Cerebellar nuclear complex (tissue), 1 donor: ENCODE results near the gene TRPM5.

Source experiments
- DNase-seq, 2 experiments: peaks; one replicate each; lab custom pipeline; 2025; lab: John Stamatoyannopoulos, UW

TRPM5 gene

DNA sequence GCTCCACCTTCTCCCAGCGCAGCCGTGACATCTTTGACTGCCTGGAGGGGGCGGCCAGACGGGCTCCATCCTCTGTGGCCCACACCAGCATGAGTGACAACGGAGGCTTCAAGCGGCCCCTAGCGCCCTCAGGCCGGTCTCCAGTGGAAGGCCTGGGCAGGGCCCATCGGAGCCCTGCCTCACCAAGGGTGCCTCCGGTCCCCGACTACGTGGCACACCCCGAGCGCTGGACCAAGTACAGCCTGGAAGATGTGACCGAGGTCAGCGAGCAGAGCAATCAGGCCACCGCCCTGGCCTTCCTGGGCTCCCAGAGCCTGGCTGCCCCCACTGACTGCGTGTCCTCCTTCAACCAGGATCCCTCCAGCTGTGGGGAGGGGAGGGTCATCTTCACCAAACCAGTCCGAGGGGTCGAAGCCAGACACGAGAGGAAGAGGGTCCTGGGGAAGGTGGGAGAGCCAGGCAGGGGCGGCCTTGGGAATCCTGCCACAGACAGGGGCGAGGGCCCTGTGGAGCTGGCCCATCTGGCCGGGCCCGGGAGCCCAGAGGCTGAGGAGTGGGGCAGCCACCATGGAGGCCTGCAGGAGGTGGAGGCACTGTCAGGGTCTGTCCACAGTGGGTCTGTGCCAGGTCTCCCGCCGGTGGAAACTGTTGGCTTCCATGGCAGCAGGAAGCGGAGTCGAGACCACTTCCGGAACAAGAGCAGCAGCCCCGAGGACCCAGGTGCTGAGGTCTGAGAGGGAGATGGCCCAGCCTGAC is 41.2 kb downstream of the TRPM5 start:
- no peak for DNase-seq

DNA sequence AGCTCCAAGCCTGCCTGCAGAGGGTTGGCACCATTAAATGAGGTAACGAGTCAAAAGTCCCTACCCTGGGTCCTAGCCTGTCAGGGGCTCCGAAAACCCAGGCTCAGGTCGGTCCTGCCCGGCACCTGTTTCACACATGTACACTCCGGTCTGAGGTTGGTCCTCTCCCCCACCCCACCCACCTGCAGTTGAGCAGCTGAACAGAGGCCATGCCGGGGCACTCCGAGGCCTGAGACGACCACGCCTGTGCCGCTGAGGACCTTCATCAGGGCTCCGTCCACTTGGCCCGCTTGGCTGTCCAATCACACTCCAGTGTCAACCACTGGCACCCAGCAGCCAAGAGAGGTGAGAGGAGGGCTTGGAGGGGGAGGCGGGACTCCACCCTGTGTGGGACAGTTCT is 42.2 kb downstream of the TRPM5 start:
- DNase-seq = no peak

DNA sequence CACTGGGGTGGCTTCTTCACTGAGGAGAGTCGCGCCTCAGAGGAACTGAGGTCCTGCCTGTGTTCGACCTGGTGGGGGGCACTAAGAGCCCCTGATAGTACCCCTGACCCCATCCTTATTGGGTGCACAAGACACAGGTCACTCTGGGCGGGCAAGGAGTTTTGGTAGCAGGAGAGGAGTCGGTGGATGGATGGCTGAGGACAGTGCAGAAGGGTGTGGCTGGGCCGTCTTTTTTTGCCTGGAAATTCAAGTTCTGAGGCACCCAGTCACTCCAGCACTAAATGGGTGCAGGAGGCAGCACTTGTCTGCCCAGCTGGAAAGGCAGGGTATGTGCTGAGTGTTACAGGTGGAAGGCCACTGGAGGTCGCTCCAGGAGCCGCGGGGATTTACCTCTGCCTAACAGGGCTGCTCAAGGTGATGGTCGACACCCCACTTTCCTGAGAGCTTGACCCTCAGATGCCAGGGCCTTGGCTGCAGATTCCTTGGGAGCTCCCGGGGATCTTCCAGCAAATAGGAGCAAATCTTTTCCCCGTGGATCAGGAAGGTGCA is 42.8 kb downstream of the TRPM5 start:
- no peak for DNase-seq

DNA sequence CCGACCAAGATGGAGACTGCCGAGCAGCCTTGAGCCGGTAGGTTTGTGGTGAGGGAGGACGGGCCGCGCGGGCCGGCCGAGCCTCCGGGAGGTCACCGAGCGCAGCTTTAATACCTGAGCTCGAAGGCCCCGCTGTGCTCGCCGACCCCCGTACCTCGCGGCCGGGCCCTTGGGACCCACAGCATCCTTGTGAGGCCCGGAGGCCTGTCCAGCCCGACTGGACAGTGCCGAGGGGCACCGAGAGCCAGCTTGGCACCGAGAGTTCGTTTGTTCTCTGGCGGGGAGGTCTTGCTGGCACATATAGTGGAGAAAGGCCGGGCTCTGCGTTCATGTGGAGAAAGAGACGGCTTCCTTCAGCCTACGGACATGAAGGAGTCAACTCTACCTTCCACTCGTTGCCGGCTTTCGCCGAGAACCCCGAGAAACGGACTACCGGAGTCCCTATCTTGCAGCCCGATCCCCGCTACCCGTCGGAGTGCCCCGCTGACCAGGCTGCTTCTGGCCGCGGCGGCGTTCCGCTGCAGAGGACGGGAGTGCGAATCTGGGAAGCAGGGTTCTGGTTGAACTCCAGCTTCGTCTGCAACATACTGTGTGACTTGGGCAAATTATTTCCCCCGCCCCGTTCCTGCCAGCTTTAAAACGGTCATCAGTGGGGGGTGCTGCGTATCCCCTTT is 43.4 kb downstream of the TRPM5 start:
- DNase-seq = no peak

DNA sequence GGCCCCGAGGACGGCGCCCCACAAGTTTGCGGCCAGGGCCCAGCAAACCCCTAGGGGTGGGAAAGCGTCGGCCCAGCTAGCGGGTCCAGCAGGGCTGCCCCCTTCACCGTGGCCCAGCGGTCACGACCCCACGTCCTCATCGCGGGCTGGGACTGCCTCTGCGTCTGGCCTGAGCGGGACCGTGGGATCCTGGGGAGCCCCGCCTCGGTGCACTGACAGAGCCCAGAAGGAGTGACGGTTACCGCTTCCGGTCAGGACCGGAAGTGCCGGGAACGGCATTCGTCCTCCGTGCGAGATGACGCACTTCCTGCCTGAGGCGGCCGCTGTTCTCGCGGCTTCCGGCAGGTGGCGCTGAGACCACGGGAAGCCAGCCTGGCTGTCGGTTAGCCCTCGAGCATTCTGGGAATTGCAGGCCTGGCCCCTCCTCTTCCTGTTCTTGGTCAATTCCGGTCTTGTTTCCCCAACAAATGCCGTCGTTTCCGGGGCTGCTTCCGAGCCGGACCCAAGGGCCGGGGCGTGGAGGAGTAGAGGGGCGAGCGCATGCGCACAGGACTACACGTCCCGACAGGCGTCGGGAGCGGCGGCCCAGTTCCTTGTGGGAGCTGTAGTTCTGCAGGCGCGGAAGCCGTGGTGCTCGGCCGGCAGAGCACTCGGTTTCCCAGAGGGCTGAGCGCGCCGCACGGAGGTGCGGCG is 44.1 kb downstream of the TRPM5 start, which contains the start of gene TSSC4:
TSSC4 (plus strand) TSS at position 682 of the 693 bp plus-strand sequence. CDS start 1,884 bp downstream, outside the sequence.
- DNase-seq = peak; percentile 90 to 97

GRCh38 chr11:2399488-2400068 is 44.7 kb downstream of the TRPM5 start:
- DNase-seq = no peak

GRCh38 chr11:2398664-2399355 is 45.5 kb downstream of the TRPM5 start:
- no peak for DNase-seq

- DNase-seq = no peak
Measured at GRCh38 chr11:2397005-2397404, 47.3 kb downstream of the TRPM5 start.

DNA sequence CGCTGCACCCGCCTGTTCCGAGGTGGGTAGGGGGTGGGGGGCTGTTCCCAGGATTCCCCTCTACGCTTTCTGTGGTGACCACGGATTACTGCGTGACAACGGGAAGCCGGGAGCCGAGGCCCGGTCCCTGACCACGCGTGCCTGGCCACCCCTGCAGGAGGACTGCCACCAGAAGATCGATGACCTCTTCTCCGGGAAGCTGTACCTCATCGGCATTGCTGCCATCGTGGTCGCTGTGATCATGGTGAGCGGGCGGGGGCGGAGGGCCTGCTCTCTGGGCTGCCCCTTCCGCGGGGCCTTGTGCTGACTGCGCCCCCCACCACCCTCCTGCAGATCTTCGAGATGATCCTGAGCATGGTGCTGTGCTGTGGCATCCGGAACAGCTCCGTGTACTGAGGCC is 47.8 kb downstream of the TRPM5 start:
- no peak for DNase-seq

DNA sequence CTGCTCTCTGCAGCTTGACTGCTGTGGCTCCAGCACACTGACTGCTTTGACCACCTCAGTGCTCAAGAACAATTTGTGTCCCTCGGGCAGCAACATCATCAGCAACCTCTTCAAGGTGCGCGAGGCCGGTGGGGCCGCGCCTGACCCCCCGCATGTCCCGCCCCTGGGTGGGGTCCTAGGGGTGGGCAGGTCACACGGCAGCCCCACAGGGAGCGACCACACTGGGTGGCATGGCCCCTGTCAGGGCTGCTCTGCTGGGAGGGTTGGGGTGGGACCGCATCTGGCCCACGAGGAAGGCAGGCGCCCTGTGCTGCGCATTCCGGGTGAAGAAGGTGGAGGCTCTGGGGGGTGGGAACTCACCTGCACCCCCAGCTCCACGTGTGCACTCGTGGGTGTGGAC is 48.5 kb downstream of the TRPM5 start:
- no peak for DNase-seq

DNA sequence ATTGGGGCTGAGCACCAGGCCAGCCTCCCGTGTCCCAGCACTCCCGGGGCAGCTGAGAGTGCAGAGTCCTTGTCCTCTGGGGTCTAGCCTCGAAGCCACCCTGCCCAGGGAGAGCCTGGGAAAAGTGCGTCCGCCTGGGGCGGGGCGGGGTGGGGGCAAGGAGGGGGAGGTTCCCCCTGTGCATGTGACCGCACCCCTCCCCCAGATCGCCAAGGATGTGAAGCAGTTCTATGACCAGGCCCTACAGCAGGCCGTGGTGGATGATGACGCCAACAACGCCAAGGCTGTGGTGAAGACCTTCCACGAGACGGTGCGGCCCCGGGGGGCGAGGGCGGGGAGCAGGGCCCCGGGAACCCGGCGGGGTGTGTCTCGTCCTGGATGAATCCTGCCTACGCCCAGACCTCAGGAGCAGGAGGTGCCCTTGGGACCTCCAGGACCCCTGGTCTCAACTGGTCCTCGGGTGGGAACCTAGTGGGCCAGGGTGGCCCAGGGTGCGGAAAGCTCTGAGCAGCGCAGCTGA is 49.0 kb downstream of the TRPM5 start:
- no peak for DNase-seq

GRCh38 chr11:2394818-2395105 is 49.6 kb downstream of the TRPM5 start:
- DNase-seq = no peak
